SK-MEL-5 (cell line): ENCODE measurements around the gene SSRP1. TPM values are rescaled to one million over a fixed set of nuclear protein-coding genes. Genes with fewer than 3 reads are reported as not detected.
"Not testable (repeated sequence)": the region's sequence is repeated elsewhere in the genome, so short reads cannot be mapped to it uniquely, and the experiment has no call there.

Source experiments
- DNase-seq: peaks from one replicate; pipeline ENCODE4 v3.0.0-alpha.2; 2016; ENCODE audit warnings: low read depth, low spot score
- in situ Hi-C: cut with HindIII; loops from 2 replicates; pipeline ENCODE4 v1.10.0; 2016; ENCODE audit warnings: low sequenced_read_pairs, high pct_unique_total_duplicates, low pct_unique_long_range_greater_than_20kb
- total RNA-seq: library from RNA; depleted of rRNA; stranded (reverse); fragments of >200 nt; shearing (Covaris generic); gene quantifications from 2 replicates; pipeline ENCODE4 v1.2.3, GENCODE V29; 2014

Gene SSRP1
- total RNA-seq, 1 experiment from 2014 or later: 71.2 TPM

DNA sequence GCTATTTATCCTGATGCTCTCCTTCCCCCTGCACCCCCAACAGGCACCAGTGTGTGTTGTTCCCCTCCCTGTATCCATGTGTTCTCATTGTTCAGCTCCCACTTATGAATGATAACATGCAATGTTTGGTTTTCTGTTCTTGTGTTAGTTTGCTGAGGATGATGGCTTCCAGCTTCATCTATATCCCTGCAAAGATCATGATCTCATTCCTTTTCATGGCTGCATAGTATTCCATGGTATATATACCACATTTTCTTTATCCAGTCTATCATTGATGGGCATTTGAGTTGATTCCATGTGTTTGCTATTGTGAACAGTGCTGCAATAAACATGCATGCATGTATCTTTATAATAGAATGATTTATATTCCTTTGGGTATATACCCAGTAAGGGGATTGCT is 25.7 kb upstream of the SSRP1 start:
- in situ Hi-C loops, DNase-seq: not testable (repeated sequence)

DNA sequence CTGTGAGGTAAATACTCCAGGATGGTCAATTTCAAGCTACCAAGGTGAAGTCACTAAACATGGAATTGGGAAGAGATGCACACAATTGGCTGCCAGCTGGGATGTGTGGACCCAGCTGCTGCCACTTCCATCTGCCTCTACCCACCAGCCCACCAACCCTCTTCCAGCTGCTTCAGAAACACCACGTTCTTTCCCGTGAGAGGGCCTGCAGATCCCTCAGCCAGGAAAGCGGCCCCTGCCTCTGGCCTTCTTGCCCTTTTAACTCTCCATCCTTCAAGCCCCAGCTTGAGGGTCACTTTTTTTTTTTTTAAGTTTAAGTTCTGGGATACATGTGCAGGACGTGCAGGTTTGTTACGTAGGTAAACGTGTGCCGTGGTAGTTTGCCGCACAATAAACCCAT is 25.3 kb upstream of the SSRP1 start:
- DNase-seq: no peak
- in situ Hi-C loops: no loop called here

- DNase-seq: no peak
- in situ Hi-C loops: no loop called here
Observed at GRCh38 chr11:57359896-57360690, 24.4 kb upstream of the SSRP1 start.

DNA sequence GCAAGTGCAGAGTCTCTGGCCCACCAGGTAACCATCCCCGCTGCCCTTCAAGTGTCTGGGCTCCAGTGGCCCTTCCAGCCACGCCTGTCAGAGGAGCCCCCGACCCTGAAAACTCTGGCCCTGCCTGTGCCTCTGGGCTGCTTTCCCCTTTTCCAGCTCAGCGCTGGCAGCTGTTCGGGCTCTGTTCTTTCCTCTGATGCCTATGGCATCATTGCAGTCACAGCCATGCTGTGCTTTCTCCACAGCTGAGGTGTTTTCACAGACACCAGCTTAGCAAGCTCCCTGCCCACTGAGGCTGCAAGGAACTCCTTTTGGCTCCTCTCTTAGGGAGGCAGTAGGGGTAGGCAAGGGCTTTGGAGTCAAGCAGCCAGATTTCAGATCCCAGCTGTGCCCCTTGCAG is 23.7 kb upstream of the SSRP1 start:
- DNase-seq: no peak
- in situ Hi-C loops: no loop called here

DNA sequence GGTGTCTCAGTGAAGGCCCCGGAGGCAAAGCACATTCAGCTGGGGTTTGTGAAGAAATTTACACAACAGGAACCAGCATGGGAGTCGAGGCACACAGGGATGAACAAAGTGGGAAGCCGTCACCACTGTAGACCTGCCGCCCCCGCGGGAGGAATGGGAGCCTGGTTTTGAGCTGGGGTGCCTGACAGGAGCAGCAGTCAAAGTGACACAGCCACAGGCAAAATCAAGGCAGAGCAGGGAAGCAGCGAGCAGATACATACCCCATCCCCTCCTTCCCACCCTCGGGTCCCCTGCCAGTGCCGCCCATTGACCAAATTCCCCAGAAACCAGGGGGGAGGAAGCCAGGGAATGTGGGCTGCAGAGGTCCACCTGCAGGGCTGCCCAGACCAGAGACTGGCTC is 23.3 kb upstream of the SSRP1 start:
- no peak for DNase-seq
- in situ Hi-C loops: no loop called here

DNA sequence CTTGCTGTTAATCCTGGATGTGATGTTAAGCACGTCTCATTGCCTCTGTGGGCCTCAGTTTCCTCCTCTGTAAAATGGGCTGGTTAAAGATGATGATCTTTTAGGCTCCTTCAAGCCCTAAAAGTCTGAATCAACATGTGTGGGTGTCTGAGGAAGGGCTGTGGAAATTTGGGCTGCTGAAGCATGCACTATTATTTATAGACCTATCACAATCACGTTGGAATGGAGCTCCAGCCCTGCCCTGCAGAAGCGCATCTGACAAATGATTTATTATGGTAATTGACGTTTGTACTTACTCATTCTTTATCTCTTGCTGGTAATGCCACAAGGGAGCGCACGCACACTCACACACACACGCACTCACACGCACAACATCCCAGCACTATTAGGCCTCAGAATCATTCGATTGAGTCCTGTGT is 22.9 kb upstream of the SSRP1 start:
- DNase-seq: no peak

GRCh38 chr11:57357856-57358255 is 22.2 kb upstream of the SSRP1 start:
- in situ Hi-C loops: no loop called here
- DNase-seq: no peak

More for the DNA sequence above, 22.9 kb upstream of the SSRP1 start:
- in situ Hi-C loops: no loop called here

DNA sequence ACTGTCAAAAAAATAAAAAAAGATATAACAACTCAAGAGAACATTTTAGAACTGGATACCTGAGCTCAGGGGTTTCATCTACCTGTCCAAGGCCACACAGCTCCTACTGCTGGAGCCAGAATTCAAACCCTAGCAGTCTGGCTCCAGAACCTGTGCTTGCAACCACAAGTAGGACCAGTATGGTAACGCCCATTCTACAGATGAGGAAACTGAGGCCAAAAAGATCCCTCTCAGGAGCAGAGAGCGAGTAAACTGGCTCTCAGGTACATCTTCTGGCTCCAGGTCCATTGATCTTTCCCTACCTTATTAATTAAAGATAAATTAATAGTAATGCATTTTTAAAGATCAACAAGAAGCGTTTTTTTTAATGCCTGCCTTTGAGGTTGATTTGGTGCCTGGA is 21.6 kb upstream of the SSRP1 start:
- DNase-seq: no peak
- in situ Hi-C loops: no loop called here

GRCh38 chr11:57356268-57356667 is 20.6 kb upstream of the SSRP1 start:
- in situ Hi-C loops: no loop called here
- DNase-seq: no peak

DNA sequence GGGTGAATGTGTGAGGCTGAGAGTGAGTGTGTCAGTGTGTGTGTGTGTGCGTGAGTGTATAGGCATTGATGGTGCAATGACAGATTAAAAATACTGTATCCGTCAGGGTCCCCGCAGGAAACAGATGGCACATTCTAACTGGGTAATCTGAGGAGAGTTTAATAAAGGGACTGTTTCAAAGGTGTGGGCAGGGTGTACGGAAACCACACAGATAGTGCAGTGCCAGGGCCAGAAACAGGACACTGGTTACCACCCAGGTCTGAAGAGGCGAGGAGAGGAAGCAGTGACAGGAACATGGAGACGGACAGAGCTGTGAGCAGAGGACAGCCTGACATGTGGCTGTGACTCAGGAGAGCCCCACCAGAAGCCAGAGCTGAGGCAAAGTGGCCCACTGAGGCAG is 19.0 kb upstream of the SSRP1 start:
- DNase-seq: no peak
- in situ Hi-C loops: no loop called here

DNA sequence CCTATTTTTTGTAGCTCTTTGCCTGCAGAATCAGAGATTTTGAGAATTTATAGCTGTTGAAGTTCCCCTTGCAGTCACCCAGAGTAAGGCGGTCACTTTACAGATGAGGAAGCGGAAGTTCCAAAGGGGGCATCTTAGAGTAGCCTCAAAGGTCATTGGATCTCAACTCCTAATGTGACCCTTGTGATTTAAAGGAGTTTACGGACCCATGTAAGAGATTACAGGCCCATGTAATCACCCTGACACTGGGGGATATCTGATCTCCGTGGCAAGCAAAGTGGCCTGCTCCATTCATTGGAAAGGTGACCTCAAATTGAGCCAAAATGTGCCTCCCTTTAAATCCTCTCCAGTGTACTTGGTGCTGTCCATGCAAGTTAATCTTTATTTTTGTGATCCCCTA is 18.2 kb upstream of the SSRP1 start:
- in situ Hi-C loops: no loop called here
- DNase-seq: no peak

GRCh38 chr11:57353446-57353845 is 17.8 kb upstream of the SSRP1 start:
- in situ Hi-C loops: no loop called here
- no peak for DNase-seq

GRCh38 chr11:57353036-57353435 is 17.3 kb upstream of the SSRP1 start:
- DNase-seq: no peak
- in situ Hi-C loops: no loop called here

DNA sequence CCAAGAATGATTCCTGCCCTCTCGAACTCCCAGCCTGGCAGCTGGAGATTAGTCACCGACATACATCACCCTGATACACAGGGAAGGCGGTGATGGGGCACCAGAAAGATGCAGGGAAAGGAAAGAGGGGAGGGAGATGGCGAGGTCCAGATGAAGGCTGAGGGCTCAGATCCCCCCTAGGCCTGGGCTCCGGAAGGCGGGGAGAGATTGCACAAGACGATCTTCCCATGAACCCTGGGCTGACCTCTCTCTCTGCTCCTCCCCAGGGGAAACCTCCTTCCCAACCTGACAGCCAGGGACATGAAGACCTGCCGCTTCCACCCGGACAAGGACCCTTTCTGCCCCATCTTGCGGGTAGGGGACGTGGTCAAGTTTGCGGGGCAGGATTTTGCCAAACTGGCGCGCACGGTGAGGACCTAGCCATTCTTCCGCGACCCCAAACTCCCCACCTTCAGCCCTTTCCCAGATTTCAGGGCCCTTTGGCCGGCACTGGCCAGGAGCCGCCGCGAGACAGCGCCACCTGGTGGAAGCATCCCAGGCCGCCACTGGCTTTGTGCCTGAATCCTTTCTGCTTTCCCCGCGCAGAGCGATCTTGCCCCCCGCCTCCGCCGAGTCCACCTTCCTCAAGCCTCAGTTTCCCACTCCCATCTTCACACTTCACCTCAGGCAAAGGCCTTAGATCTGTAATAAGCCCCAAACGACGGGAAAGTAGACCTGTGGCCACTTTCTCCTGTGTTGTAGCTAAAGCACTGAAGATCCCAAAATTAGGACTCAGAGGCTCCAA is 14.0 kb upstream of the SSRP1 start:
- peak; percentile 41 for DNase-seq
- in situ Hi-C loops: no loop called here

- in situ Hi-C loops: no loop called here
- no peak for DNase-seq
Observed at GRCh38 chr11:57348636-57349313, 13.1 kb upstream of the SSRP1 start.

GRCh38 chr11:57348052-57348451 is 12.4 kb upstream of the SSRP1 start:
- DNase-seq: no peak
- in situ Hi-C loops: no loop called here

- DNase-seq: no peak
- in situ Hi-C loops: no loop called here
Observed at GRCh38 chr11:57347336-57347735, 11.6 kb upstream of the SSRP1 start.

DNA sequence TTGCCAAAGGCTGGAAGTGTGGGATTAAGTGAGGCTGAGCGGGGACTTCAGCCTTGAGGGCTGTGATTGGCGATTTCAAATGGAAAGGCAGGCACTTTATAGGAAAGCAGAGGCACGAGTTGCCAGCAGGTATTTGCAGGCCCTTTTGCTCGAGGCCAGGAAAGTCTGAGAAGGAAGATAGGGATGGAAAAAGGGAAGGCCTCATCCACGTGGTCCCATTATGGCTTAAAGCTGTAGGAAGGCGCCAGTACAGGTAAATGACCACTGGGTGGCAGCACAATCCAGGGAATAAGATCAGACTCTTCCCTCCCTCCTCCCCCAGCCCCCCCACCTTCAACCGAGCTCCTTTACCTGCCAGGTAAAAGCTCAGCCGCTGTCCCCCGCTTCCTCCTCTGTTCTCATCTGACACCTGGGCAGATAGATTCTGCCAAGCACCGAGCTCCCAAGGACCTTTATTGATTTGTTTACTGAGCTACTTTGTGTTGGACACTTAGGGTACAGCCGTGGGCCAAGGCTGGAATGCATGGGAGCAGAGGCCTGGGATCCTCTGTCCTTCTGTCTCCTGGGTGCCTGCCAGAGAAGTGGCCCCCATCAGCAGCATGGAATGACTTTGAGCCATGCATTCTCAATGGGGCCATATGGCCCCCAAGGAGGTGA is 10.0 kb upstream of the SSRP1 start:
- in situ Hi-C loops: no loop called here
- peak; percentile 80 for DNase-seq
